Measurements from ENCODE around the gene FCN2. TPM values are rescaled to one million over a fixed set of nuclear protein-coding genes. Genes with fewer than 3 reads are reported as not detected.
"Not testable (repeated sequence)": the region's sequence is repeated elsewhere in the genome, so short reads cannot be mapped to it uniquely, and the experiment has no call there.

FCN2 gene
- total RNA-seq, 1 donor from 2014 or later: not detected

GRCh38 chr9:134852906-134853654 is 27.5 kb upstream of the FCN2 start:
- DNase-seq (ENCODE audit: low spot score): no peak
- Mint-ChIP-seq H3K4me3 (ENCODE audit: unreplicated experiment) (no peak overlapping the region), H3K27ac (ENCODE audit: unreplicated experiment) (peak overlapping the region; percentile 51), H3K9me3 (ENCODE audit: low read depth) (peaks cover 27% of the 10 kb centered on the region), H3K27me3 (ENCODE audit: low read depth) (no peaks in the 10 kb centered on the region), H3K36me3 (ENCODE audit: low read depth) (peaks cover 8% of the 10 kb centered on the region), H3K4me1 (ENCODE audit: low read depth) (peaks cover 1% of the 10 kb centered on the region)
- no peak for TF ChIP-seq CTCF (IDR thresholded peaks at IDR 0.05)

- no peak for TF ChIP-seq CTCF (IDR thresholded peaks at IDR 0.05)
- Mint-ChIP-seq H3K27ac (ENCODE audit: unreplicated experiment) (peak overlapping the region; percentile 1), H3K4me1 (ENCODE audit: low read depth) (peaks cover 4% of the 10 kb centered on the region), H3K9me3 (ENCODE audit: low read depth) (peaks cover 34% of the 10 kb centered on the region), H3K36me3 (ENCODE audit: low read depth) (peaks cover 8% of the 10 kb centered on the region), H3K27me3 (ENCODE audit: low read depth) (no peaks in the 10 kb centered on the region), H3K4me3 (ENCODE audit: unreplicated experiment) (no peak overlapping the region)
- no peak for DNase-seq (ENCODE audit: low spot score)
These were observed 26.7 kb upstream of the FCN2 start for GRCh38 chr9:134853893-134854292.

GRCh38 chr9:134854541-134854981 is 26.0 kb upstream of the FCN2 start:
- peaks cover 4% of the 10 kb centered on the region for H3K4me1 Mint-ChIP-seq (ENCODE audit: low read depth)
- DNase-seq (ENCODE audit: low spot score): no peak
- no peak for TF ChIP-seq CTCF (IDR thresholded peaks at IDR 0.05)
- H3K27me3 Mint-ChIP-seq (ENCODE audit: low read depth): no peaks in the 10 kb centered on the region
- H3K36me3 Mint-ChIP-seq (ENCODE audit: low read depth): peaks cover 8% of the 10 kb centered on the region
- no peak overlapping the region for H3K27ac Mint-ChIP-seq (ENCODE audit: unreplicated experiment)
- no peak overlapping the region for H3K4me3 Mint-ChIP-seq (ENCODE audit: unreplicated experiment)
- peaks cover 37% of the 10 kb centered on the region for H3K9me3 Mint-ChIP-seq (ENCODE audit: low read depth)

GRCh38 chr9:134855231-134855899 is 25.2 kb upstream of the FCN2 start:
- peaks cover 10% of the 10 kb centered on the region for H3K36me3 Mint-ChIP-seq (ENCODE audit: low read depth)
- peaks cover 4% of the 10 kb centered on the region for H3K4me1 Mint-ChIP-seq (ENCODE audit: low read depth)
- H3K9me3 Mint-ChIP-seq (ENCODE audit: low read depth): peaks cover 43% of the 10 kb centered on the region
- no peaks in the 10 kb centered on the region for H3K27me3 Mint-ChIP-seq (ENCODE audit: low read depth)
- H3K27ac Mint-ChIP-seq (ENCODE audit: unreplicated experiment): no peak overlapping the region
- H3K4me3 Mint-ChIP-seq (ENCODE audit: unreplicated experiment): no peak overlapping the region
- no peak for TF ChIP-seq CTCF (IDR thresholded peaks at IDR 0.05)
- no peak for DNase-seq (ENCODE audit: low spot score)

- TF ChIP-seq CTCF (IDR thresholded peaks at IDR 0.05): no peak
- Mint-ChIP-seq H3K4me3 (ENCODE audit: unreplicated experiment) (no peak overlapping the region), H3K9me3 (ENCODE audit: low read depth) (peaks cover 48% of the 10 kb centered on the region), H3K36me3 (ENCODE audit: low read depth) (peaks cover 13% of the 10 kb centered on the region), H3K4me1 (ENCODE audit: low read depth) (peaks cover 4% of the 10 kb centered on the region), H3K27me3 (ENCODE audit: low read depth) (no peaks in the 10 kb centered on the region), H3K27ac (ENCODE audit: unreplicated experiment) (no peak overlapping the region)
- DNase-seq (ENCODE audit: low spot score): no peak
These were observed 24.7 kb upstream of the FCN2 start for GRCh38 chr9:134855900-134856377.

GRCh38 chr9:134857451-134857850 is 23.2 kb upstream of the FCN2 start:
- H3K9me3 Mint-ChIP-seq (ENCODE audit: low read depth): peaks cover 59% of the 10 kb centered on the region
- not testable (repeated sequence) for H3K27me3 Mint-ChIP-seq (ENCODE audit: low read depth); H3K4me1 Mint-ChIP-seq (ENCODE audit: low read depth); DNase-seq (ENCODE audit: low spot score); H3K4me3 Mint-ChIP-seq (ENCODE audit: unreplicated experiment); H3K27ac Mint-ChIP-seq (ENCODE audit: unreplicated experiment)
- peaks cover 13% of the 10 kb centered on the region for H3K36me3 Mint-ChIP-seq (ENCODE audit: low read depth)

Measured in chondrocyte (in vitro differentiated cells).